H9 (cell line): ENCODE results near the gene NMUR2. TPM values are rescaled to one million over a fixed set of nuclear protein-coding genes. Genes with fewer than 3 reads are reported as not detected.

Source experiments
- DNase-seq: peaks from one replicate; pipeline ENCODE4 v3.0.0-alpha.2; 2017
- H2AFZ ChIP-seq: one replicate; pipeline ENCODE4 v1.6.1; 2013; ENCODE audit warnings: mild to moderate bottlenecking, low read length, control low read depth, moderate library complexity
- H2AK5ac ChIP-seq: 2 replicates; pipeline ENCODE4 v1.6.1; 2013; ENCODE audit warnings: low read length, control low read depth, mixed read lengths; ENCODE audit not compliant: insufficient read length
- H2BK120ac ChIP-seq: one replicate; pipeline ENCODE4 v1.6.1; 2013; ENCODE audit warnings: low read depth, mild to moderate bottlenecking, low read length, control low read depth, inconsistent platforms; ENCODE audit not compliant: poor library complexity, severe bottlenecking
- H2BK12ac ChIP-seq: 2 replicates; pipeline ENCODE4 v1.6.1; 2013; ENCODE audit warnings: low read length, control low read depth, mixed read lengths, low read depth; ENCODE audit not compliant: insufficient read length
- H2BK15ac ChIP-seq: 2 replicates; pipeline ENCODE4 v1.6.1; 2013; ENCODE audit warnings: low read depth, low read length, control low read depth
- H2BK20ac ChIP-seq: one replicate; pipeline ENCODE4 v1.6.1; 2013; ENCODE audit warnings: low read depth, mild to moderate bottlenecking, low read length, control low read depth, inconsistent platforms; ENCODE audit not compliant: poor library complexity, severe bottlenecking
- H2BK5ac ChIP-seq: 2 replicates; pipeline ENCODE4 v1.6.1; 2013; ENCODE audit warnings: low read length, control low read depth, mixed read lengths; ENCODE audit not compliant: insufficient read length
- H3K14ac ChIP-seq: 2 replicates; pipeline ENCODE4 v1.6.1; 2013; ENCODE audit warnings: low read length, control low read depth; ENCODE audit not compliant: insufficient read depth
- H3K18ac ChIP-seq: 2 replicates; pipeline ENCODE4 v1.6.1; 2013; ENCODE audit warnings: low read depth, mild to moderate bottlenecking, mixed read lengths, low read length, control low read depth; ENCODE audit not compliant: insufficient read length
- H3K23ac ChIP-seq: 2 replicates; pipeline ENCODE4 v1.6.1; 2013; ENCODE audit warnings: low read length, control low read depth, mixed read lengths, low read depth; ENCODE audit not compliant: insufficient read length
- H3K23me2 ChIP-seq: 2 replicates; pipeline ENCODE4 v1.6.1; 2013; ENCODE audit warnings: low read depth, mild to moderate bottlenecking, mixed read lengths, low read length, control low read depth; ENCODE audit not compliant: insufficient read length, poor library complexity, severe bottlenecking
- H3K27ac ChIP-seq: 2 replicates; pipeline ENCODE4 v1.5.1; 2013; ENCODE audit warnings: low read length, control low read depth, mixed read lengths, low read depth; ENCODE audit not compliant: insufficient read length
- H3K27me3 ChIP-seq: 2 replicates; pipeline ENCODE4 v1.6.1; 2013; ENCODE audit warnings: low read length, control low read depth, inconsistent platforms; ENCODE audit not compliant: insufficient read depth
- H3K4ac ChIP-seq: 2 replicates; pipeline ENCODE4 v1.6.1; 2013; ENCODE audit warnings: low read depth, mild to moderate bottlenecking, control low read depth, inconsistent platforms, low read length, moderate library complexity
- H3K4me1 ChIP-seq: 2 replicates; pipeline ENCODE4 v1.6.1; 2013; ENCODE audit warnings: low read length, control low read depth, inconsistent platforms; ENCODE audit not compliant: insufficient read depth
- H3K4me2 ChIP-seq: 2 replicates; pipeline ENCODE4 v1.6.1; 2013; ENCODE audit warnings: low read length, control low read depth, mixed read lengths; ENCODE audit not compliant: insufficient read length, insufficient read depth
- H3K56ac ChIP-seq: 2 replicates; pipeline ENCODE4 v1.6.1; 2013; ENCODE audit warnings: low read depth, mild to moderate bottlenecking, mixed read lengths, low read length, control low read depth; ENCODE audit not compliant: insufficient read length
- H3K79me1 ChIP-seq: 2 replicates; pipeline ENCODE4 v1.6.1; 2013; ENCODE audit warnings: low read depth, mild to moderate bottlenecking, moderate library complexity, low read length, control low read depth, inconsistent platforms; ENCODE audit not compliant: insufficient read depth, poor library complexity, severe bottlenecking
- H3K79me2 ChIP-seq: 2 replicates; pipeline ENCODE4 v1.6.1; 2013; ENCODE audit warnings: low read length, control low read depth, inconsistent platforms; ENCODE audit not compliant: insufficient read depth
- H3K9ac ChIP-seq: 2 replicates; pipeline ENCODE4 v1.6.1; 2013; ENCODE audit warnings: low read length, control low read depth, mixed read lengths; ENCODE audit not compliant: insufficient read length; ENCODE audit errors: extremely low read depth
- H3K9me3 ChIP-seq: one replicate; pipeline ENCODE4 v1.6.1; 2013; ENCODE audit warnings: low read depth, low read length, inconsistent platforms; ENCODE audit not compliant: control insufficient read depth
- H3T11ph ChIP-seq: one replicate; pipeline ENCODE4 v1.6.1; 2013; ENCODE audit warnings: mild to moderate bottlenecking, low read length, control low read depth, inconsistent platforms
- H4K20me1 ChIP-seq: one replicate; pipeline ENCODE4 v1.6.1; 2013; ENCODE audit not compliant: control insufficient read depth, insufficient read length, insufficient read depth
- H4K5ac ChIP-seq: 2 replicates; pipeline ENCODE4 v1.6.1; 2013; ENCODE audit warnings: low read depth, mild to moderate bottlenecking, mixed read lengths, low read length, control low read depth; ENCODE audit not compliant: insufficient read length
- H4K8ac ChIP-seq: replicated peaks from 2 replicates; pipeline ENCODE4 v1.6.1; 2013; ENCODE audit warnings: low read length, control low read depth, mixed read lengths, low read depth; ENCODE audit not compliant: insufficient read length
- H4K91ac ChIP-seq: 2 replicates; pipeline ENCODE4 v1.6.1; 2013; ENCODE audit warnings: low read depth, mild to moderate bottlenecking, moderate library complexity, mixed read lengths, low read length, control low read depth; ENCODE audit not compliant: insufficient read length
- H3K27ac Mint-ChIP-seq, 3 experiments: 2 replicates in 2 of 3; 3 replicates in 1 of 3; pipeline ENCODE4 v1.8.0; 2020 to 2021; ENCODE audit warnings: mixed read lengths in 3 of 3, mild to moderate bottlenecking in 1 of 3, moderate library complexity in 1 of 3
- H3K27me3 Mint-ChIP-seq: 2 replicates; pipeline ENCODE4 v1.8.0; 2021; ENCODE audit warnings: low read depth, mild to moderate bottlenecking, moderate library complexity, mixed read lengths
- H3K36me3 Mint-ChIP-seq, 3 experiments: 2 replicates in 2 of 3; 3 replicates in 1 of 3; pipeline ENCODE4 v1.8.0; 2020 to 2021; ENCODE audit warnings: low read depth in 3 of 3, mixed read lengths in 3 of 3; ENCODE audit not compliant: insufficient read depth in 1 of 3
- H3K4me1 Mint-ChIP-seq, 2 experiments: 2 replicates each; pipeline ENCODE4 v1.8.0; 2020; ENCODE audit warnings: mixed read lengths in 2 of 2
- H3K4me3 Mint-ChIP-seq, 2 experiments: 2 replicates in 1 of 2; 3 replicates in 1 of 2; pipeline ENCODE4 v1.8.0; 2020 to 2021; ENCODE audit warnings: mild to moderate bottlenecking in 2 of 2, mixed read lengths in 2 of 2, moderate library complexity in 1 of 2
- H3K9me3 Mint-ChIP-seq, 2 experiments: 2 replicates in 1 of 2; 3 replicates in 1 of 2; pipeline ENCODE4 v1.8.0; 2020; ENCODE audit warnings: mild to moderate bottlenecking in 2 of 2, mixed read lengths in 2 of 2, moderate library complexity in 1 of 2
- CTCF ChIP-seq: fragments of 200-600 bp; sonication (generic); conservative IDR thresholded peaks from 3 replicates; pipeline ENCODE4 v1.8.0; 2021; ENCODE audit warnings: antibody characterized with exemption, mild to moderate bottlenecking
- WGBS: extraction: QIAGEN DNeasy Blood & Tissue Kit; methylation state at CpG from one replicate; pipeline ENCODE4 v1.1.7; 2013; ENCODE audit warnings: missing lambda C conversion rate, low lambda C conversion rate, mixed read lengths; ENCODE audit not compliant: insufficient read length; ENCODE audit errors: extremely low coverage; 5-methylcytosine and 5-hydroxymethylcytosine counted together
- total RNA-seq: library from RNA; stranded (reverse); gene quantifications from 2 replicates; pipeline ENCODE4 v1.2.1, GENCODE V29; 2021

NMUR2 gene
- total RNA-seq, 1 experiment from 2014 or later, result 0.11 TPM

DNA sequence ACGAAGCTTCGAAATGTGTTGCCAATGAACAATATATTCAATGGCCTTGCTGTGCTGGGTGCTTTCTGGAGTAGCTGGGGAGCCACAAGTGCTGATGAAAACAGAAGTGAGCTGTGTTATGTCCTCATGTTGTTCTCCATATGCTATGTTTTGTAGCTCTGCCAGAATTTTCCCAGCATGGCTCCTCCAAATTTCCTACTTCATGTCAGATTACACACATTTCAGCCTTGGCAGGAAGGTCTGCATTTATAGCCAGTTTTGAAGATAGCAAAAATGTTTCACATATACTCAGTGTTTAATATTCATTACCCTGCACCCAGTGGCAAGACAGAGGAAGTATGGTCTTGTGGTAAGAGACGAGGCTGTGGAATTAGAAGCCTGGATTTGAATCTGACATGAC is 22.6 kb upstream of the NMUR2 start:
- no peak overlapping the region for H3K27ac ChIP-seq
- no peak overlapping the region for H3K4me2 ChIP-seq
- no peak overlapping the region for H3K56ac ChIP-seq
- H2AK5ac ChIP-seq, result no peak overlapping the region
- H3K36me3 Mint-ChIP-seq, result no peaks in the 10 kb centered on the region
- no peak overlapping the region for H4K8ac ChIP-seq
- no peak overlapping the region for H3K4me3 Mint-ChIP-seq
- no peak overlapping the region for H3K27ac Mint-ChIP-seq
- H3K9me3 ChIP-seq, result no peaks in the 10 kb centered on the region
- H2BK20ac ChIP-seq, result no peak overlapping the region
- no peaks in the 10 kb centered on the region for H3K4me1 ChIP-seq
- no peaks in the 10 kb centered on the region for H3K79me1 ChIP-seq
- no peaks in the 10 kb centered on the region for H3K27me3 Mint-ChIP-seq
- H3K23ac ChIP-seq, result no peak overlapping the region
- H2BK120ac ChIP-seq, result no peak overlapping the region
- TF ChIP-seq CTCF, result no peak
- H3K9ac ChIP-seq, result no peak overlapping the region
- no peak overlapping the region for H2AFZ ChIP-seq
- no peak overlapping the region for H4K91ac ChIP-seq
- no peaks in the 10 kb centered on the region for H3K23me2 ChIP-seq
- H3K9me3 Mint-ChIP-seq, result no peaks in the 10 kb centered on the region
- H3K4me1 Mint-ChIP-seq, result no peaks in the 10 kb centered on the region
- H2BK12ac ChIP-seq, result no peak overlapping the region
- no peaks in the 10 kb centered on the region for H4K20me1 ChIP-seq
- H3T11ph ChIP-seq, result no peak overlapping the region
- no CpG with 5 or more reads among the region's 3 CpGs for WGBS
- H2BK5ac ChIP-seq, result no peak overlapping the region
- H3K4ac ChIP-seq, result no peak overlapping the region
- H3K27me3 ChIP-seq, result no peaks in the 10 kb centered on the region
- H3K79me2 ChIP-seq, result no peaks in the 10 kb centered on the region
- no peak overlapping the region for H2BK15ac ChIP-seq
- H3K14ac ChIP-seq, result no peak overlapping the region
- no peak overlapping the region for H3K18ac ChIP-seq
- DNase-seq, result no peak
- H4K5ac ChIP-seq, result no peak overlapping the region
